NCI-H2196 treated with DMSO at 0.1 percent for 48 hours (cell line): Measurements from ENCODE around the gene PAM16.
"Not testable (repeated sequence)": the region's sequence is repeated elsewhere in the genome, so short reads cannot be mapped to it uniquely, and the experiment has no call there.

Experiments used
- DNase-seq: peaks from one replicate; lab custom pipeline; 2025; ENCODE audit not compliant: unreplicated experiment; lab: John Stamatoyannopoulos, UW

Gene PAM16

DNA sequence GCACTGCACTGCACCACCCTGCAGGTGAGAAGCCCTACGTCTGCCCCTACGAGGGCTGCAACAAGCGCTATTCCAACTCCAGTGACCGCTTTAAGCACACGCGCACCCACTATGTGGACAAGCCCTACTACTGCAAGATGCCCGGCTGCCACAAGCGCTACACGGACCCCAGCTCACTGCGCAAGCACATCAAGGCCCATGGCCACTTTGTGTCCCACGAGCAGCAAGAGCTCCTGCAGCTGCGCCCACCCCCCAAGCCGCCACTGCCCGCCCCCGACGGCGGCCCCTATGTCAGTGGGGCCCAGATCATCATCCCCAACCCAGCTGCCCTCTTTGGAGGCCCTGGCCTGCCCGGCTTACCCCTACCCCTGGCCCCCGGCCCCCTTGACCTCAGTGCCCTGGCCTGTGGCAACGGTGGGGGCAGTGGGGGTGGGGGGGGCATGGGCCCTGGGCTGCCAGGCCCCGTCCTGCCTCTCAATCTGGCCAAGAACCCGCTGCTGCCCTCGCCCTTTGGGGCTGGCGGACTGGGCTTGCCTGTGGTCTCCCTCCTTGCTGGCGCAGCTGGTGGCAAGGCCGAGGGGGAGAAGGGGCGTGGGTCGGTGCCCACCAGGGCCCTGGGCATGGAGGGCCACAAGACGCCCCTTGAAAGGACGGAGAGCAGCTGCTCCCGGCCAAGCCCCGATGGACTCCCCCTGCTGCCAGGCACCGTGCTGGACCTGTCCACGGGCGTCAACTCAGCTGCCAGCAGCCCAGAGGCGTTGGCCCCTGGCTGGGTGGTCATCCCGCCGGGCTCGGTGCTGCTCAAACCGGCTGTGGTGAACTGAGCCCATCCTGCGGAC lies 14.2 kb downstream of the PAM16 start:
- no peak for DNase-seq

DNA sequence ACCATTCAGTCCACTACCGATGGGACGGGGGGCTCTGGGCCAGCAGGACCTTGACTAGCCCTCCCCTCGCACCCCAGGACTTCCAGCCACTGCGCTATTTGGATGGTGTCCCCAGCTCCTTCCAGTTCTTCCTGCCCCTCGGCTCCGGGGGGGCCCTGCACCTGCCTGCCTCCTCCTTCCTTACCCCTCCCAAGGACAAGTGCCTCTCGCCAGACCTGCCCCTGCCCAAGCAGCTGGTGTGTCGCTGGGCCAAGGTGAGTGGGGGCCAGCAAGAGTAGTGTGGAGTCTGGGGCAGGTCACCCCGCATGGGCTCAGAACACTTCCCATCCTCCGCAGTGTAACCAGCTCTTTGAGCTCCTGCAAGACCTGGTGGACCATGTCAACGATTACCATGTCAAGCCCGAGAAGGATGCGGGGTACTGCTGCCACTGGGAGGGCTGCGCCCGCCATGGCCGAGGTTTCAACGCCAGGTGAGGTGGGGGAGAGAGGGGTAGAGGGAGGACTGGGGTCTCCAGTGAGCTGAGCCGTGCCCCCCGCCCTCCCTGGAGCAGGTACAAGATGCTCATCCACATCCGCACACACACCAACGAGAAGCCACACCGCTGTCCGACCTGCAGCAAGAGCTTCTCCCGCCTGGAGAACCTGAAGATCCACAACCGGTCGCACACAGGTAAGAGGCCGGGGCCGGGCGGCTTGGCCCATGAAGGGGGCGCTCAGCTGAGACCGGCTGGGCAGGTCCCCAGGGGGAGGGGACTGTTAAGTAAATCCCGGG lies 16.2 kb downstream of the PAM16 start:
- DNase-seq, result no peak

DNA sequence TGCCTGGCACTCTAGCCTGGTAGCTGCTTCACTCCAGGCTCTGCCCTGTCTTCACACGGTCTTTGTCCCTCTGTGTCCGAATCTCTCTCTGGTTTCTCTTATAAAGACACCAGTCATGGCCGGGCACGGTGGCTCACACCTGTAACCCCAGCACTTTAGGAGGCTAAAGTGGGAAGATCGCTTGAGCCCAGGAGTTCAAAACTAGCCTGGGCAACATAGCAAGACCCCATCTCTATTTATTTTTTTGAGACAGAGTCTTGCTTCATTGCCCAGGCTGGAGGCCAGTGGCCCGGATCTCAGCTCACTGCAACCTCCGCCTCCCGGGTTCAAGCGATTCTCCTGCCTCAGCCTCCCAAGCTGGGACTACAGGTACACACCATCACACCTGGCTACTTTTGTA lies 17.4 kb downstream of the PAM16 start:
- DNase-seq, result not testable (repeated sequence)

DNA sequence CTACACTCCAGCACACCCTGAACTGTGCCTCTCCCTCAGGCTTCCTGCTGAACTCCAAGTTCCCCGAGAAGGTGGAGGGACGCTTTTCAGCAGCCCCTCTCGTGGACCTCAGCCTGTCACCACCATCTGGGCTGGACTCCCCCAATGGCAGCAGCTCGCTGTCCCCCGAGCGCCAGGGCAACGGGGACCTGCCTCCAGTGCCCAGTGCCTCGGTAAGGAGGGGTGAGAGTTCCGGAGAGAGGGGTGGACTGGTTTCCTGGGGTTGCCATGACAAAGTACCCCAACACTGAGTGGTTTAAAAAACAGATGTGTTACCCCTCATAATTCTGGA lies 17.8 kb downstream of the PAM16 start:
- no peak for DNase-seq

DNA sequence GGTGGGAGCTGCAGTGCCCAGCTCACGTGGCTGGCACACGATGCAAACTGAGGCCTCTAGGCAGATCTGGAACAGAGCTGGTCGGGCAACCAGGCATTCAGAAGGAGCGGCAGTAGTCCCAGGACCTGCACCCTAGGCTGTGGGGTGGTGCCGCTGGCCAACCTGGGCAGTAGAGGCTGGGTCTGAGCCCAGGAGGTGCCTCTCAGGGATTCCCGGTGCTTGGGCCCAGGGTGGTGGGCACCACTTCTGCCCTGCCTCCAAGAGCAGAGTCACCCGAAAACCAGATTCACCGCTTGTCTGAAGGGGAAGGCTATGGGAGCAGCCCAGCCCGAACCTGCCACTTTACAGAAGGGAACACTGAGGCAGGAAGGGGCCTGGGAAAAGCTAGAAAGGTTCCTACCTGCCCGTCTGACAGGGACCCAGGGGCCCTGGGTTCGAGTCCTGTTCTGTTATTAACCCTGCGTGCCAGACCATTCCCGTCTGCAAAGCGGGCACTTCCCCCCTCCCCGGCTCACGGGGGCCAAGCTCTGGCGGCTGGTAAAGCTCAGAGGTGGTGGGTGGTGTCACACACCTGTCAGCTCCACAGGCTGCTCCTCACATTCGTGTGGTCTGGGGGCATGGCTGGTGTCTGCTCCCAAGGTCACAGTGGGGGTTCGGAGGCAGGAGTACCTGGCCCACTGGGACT lies 18.4 kb downstream of the PAM16 start:
- DNase-seq, result no peak

DNA sequence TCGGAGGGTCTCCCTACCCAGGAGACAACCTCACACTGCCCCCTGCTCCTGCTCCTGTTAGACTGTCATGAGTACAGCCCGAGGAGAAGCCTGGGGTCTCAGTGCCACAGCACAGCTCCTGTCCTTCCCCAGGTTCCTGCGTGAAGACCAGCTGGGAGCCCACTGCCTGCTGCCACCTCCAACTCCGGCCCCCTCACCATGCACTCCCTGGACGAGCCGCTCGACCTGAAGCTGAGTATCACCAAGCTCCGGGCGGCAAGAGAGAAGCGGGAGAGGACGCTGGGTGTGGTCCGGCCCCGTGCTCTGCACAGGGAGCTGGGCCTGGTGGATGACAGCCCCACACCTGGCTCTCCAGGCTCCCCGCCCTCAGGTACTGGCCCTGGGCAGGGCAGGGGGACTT lies 19.0 kb downstream of the PAM16 start:
- no peak for DNase-seq

DNA sequence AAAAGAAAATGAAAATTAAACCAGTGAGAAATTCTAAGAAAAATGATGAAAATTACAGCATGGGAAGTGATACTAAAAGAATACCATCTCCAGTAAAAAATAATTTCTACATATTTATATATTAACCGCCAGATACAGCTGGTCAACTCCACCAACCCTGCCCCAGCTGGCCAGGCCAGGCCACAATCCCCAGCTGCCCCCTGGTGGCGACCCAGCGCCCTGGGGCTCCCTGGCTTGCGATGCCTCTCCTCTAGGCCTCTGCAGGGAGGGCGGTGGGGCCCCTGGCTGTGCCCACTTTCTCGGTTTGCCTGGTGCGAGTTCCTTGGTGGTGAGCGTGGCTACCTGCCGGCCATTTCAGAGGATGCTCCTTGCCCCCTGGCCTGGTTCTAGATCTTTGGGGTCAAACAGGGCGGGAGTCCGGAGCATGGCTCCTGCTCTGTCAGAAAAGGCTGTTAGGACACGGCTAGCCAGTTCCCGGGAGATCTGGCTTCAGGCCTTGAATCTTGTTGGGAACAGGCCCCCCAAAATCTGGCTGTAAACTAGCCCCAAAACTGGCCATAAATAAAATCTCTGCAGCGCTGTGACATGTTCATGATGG lies 20.7 kb downstream of the PAM16 start:
- peak; percentile 28 for DNase-seq

DNA sequence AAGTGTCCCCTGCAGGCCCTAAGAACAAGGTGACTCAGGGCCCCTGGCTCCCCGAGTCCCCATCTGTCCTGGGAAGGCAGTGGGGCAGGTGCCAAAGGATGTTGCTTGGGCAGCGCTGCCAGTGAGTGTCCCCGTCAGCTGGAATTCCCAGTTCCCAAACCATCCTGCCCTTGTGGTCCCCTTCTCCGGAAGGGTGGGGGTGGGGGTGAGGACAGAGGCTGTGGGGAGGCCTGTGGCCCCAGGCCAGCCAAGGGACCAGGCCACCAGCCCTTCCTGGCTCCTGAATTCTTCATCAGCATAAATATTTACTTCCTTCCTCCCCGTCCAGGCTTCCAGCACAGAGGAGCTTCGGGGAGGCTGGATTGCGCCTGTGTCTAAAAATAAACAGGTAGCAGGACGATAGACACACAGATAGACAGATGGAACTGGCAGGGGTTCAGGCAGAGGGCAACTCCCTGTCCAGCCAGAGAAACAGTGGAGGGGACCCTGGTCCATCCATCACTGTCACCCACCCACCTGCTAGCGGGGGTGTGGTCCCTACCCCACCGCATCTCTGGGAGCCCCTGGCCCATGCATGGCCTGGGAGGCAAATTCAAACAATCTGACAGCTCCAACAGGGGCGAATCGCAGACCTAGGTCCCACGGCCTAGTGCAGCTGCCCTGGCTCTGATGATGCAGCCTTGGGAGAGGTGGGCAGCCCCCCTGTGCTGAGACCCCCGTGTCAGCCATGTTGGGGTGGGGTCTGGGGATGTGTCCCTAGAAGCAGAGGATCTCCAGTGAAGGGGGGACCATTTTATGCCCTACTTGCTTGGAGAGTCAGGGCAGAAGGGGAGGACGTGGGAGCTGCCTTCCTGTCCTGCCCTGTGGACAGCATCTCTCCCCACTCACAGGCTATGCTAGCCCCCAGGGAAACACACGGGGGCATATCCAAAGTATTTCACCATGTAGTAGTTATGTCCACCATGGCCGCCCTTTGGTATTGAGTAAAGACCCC lies 22.0 kb downstream of the PAM16 start:
- DNase-seq, result no peak

DNA sequence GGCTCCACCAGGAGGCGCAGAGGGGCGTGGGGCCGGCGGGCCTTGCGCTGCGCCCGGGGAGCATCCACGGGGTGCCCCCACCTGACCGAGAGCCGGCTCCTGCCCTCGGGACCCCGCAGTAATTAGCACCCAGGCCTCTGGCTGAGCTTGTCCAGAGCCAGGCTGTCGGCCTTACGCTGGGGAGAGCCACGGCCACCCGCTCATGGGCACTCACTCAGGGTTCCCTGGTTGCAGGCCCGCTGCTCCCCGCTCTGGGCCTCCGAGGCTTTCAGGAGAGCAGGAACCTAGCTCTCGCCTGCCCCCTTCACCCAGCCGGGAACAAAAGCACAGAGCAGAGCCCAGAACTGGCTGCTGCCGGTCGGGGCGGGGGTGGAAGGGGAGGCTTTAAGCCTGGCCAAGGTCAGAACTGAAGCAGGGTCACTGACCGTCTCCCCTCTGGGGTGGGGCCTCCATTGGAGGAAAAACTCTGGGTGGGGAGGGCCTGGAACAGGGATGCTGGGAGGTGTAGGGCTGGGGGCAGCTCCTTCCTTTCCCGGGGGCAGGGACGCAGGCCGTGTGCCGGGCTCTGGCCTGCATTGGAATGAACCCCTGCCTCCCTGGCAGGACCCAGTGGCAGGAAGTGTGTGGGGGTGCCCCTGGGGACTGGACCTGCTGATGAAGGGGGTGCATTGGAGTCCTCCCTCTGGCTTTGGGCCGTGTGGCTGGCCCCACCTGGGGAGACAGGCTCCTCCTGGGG lies 22.9 kb downstream of the PAM16 start:
- no peak for DNase-seq

DNA sequence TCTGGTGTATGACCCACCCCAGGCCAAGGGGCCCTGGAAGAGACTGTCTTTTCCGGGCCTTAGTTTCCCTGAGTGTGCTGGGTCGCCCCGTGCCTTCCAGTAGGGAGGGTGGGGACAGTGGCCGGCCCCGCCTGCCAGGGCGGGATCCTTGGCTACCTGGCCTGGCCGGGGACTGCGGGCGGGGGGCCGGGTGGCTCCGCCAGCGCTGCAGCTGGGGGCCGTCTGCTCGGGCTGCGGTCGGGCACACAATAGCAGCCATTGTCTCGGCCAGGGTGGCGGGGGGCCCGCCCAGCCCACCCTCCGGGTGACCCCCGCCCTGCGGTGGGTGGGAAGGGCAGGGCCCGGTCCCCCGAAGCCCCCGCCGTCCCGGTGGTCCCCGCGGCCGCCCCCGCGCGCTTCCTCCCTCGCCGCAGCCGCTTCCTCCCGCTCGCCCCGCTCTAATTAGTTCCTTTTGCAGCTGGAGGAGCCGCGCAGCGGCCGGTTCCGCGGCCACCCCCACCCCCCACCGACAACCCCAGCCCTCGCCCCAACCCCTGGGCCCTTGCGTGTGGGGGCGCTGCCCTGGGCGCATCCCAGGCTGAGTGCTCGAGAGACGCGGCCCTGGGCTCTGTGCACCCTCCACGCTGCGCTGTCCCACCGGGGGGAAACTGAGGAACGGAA lies 23.6 kb downstream of the PAM16 start:
- DNase-seq, result no peak

DNA sequence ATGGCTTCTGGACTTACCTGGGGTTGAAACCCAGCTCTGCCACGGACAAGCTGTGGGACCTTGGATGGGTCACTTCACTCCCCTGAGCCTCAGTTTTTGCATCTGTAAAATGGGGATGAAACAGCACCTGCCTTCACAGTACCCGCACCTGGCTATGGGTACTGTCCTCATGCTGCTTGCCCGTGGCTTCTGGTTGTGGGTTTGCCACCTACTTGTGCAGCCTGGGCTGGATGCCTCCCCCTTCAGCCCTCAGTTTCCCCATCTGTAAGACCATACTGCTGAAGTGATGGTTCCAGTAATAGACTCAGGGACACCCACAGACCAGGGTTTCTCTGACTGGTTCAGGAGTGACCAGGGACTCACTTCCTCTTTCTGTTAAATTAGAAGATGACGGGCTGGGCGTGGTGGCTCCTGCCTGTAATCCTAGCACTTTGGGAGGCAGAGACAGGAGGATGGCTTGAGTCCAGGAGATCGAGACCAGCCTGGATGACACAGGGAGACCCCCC lies 25.8 kb downstream of the PAM16 start:
- no peak for DNase-seq

DNA sequence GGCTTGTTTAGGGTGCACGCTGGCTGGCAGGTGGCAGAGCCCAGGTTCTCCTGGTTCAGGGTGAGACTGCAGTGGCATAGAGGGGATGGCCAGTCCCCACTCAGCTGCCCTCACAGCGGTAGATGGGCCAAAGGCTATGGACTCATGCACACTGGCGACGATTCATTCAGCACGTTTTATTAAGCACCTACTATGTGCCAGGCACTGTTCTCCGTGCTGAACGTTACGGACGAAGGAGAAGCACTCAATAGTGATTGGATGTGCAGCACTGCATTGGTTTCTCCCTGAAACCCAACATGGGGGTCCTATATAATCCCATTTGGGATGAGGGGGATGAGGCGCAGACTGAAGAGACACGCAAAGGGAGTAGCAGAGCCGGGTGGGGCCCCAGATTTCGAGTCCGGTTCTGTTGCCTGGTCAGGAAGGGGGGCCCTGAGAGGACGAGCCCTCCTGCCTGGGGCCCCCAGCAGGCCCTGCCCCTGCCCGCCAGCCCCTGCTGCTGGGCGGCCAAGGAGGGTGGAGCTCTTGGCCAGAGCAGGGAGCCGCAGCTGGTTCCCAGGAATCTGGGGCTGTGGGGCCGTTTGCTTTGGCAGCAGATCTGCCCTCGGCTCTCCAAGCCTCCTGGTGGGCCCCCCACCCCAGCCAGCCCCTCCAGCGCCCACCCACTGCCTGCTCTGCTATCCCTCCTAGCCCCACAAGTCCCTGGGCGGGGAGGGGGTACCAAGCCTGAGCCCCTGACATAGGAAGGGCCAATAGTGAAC lies 26.4 kb downstream of the PAM16 start:
- no peak for DNase-seq

DNA sequence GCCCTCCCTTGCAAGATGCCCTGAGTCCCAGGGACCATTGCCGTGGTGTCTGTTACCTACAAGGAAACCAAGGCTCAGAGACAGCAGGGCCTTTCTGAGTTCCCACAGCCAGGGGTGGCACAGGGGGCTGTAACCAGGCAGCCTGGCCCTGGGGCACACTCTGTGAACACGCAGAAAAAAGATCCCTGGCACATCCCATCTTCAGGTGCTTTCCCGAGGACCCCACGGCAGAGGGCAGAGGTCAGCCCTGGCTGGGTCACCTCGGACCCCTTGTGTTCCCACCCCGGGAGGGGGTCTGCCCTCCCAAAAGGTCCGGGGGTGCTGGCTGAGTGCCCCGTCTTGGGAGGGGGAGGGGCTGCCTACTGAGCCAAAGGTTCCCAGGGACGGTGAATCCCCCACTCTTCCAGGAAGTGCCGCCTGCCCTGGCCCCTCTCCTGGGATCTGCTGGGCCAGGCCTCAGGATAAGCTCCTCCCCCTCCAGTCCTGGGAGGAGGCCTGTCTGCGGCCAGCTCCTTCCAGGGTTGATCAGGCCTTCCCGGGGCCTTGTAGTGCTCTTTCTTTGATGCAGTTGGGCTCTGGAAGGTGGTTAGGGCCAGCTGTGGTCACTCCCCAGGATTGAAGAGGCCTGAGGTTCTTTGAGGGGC lies 27.2 kb downstream of the PAM16 start:
- no peak for DNase-seq

DNA sequence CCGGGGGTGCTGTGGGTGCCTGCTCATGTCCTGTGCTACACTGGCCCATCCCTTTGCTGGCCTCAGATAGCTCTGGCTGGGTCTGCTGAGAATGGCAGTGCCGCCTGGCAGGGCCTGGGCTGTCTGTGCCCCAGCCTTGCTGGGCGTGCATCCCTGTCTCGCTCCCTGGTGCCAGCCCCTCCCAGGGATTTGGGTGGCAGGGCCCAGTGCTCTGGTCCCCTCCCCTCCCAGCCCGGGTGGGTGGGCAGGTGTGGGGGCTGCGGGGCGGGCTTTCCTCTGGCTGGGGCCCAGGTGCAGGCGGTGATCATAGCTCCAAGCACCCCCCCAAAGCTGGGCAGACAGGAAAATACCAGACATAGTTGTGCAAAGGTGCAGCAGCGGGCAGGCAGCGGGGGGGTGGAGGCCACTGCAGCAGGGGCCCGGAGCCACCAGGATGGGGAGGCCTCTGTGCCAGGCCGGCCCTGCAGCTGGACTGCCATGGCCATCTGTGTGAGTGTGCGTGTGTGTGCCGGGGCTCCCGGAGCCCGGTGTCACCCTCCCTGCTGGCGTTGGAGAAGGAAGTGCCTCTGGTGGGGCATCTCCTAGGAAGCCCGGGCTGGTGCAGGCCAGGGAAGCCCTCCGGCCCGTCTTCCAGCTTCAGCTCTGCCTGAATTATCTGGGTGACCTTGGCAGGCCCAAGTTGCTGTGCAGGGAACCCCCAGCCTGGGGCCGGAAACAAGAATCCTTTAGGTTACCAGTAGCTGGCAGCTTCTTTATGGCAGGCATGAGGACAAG lies 27.9 kb downstream of the PAM16 start:
- no peak for DNase-seq

DNA sequence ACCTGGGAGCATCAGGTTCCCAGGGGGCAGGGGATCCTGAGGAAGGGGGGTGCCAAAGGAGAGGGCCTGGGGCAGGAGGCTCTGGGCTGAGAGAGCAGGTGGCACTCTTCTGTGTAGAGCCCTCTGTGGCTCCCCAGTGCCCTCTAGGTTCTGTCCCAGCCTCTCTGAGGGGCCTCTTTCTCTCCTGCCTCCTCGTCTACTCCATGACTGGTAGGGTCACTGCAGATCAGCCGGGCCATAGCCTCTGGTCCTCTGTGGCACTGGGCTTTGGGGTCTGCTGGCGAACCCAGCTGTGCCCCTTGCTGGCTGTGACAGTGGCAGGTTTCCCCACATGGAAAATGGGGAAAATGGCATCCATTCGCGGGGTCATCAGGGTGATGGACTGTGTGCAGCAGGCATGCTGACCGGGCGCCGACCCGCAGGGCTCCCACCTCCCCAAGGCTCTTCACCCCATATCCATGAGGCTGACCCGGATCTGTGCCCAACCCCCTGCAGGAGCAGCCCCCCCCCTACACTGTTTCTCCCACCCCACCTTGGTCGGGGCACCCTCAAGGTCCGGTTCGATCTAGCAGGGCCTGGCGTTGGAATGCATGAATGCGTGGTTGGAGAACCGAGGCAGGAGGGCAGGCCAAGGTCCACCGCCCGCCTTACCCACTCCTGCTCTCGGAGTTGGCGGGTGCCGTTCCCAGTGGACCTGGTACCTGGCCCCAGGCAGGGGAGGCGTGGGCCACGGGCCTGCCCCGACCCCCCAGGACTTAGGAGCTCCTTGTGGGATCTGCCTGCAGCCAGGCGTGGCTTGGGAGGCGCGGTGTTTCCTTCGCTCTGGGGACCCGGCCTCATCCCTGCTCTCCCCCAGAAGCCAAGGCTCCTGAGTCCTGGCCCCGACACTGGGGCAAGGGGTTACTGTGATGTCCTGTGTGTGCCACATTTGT lies 28.7 kb downstream of the PAM16 start:
- no peak for DNase-seq
